Transverse colon (tissue), 3 donors: ENCODE data around the gene PCSK1N.

ENCODE experiments used
- EP300 ChIP-seq: sonication (generic); formaldehyde crosslinking; IDR thresholded peaks from one replicate; pipeline ENCODE4 v1.6.1; 2017; ENCODE audit warnings: antibody characterized with exemption, low read depth
- POLR2A ChIP-seq: fragments of 450-650 bp; IDR thresholded peaks from one replicate; pipeline ENCODE4 v1.6.1; 2016; ENCODE audit warnings: antibody characterized with exemption, mild to moderate bottlenecking, moderate library complexity
- TF ChIP-seq, protein P1 (sequence below), 5 experiments: fragments of 200-600 bp in 3 of 5; fragments of 450-650 bp in 2 of 5; sonication (generic) in 3 of 5; IDR thresholded peaks; 1 replicate in 2 of 5; 2 replicates in 3 of 5; pipeline ENCODE4 v1.5.1; 2016 to 2017; ENCODE audit warnings: antibody characterized with exemption in 5 of 5, inconsistent platforms in 3 of 5, mild to moderate bottlenecking in 2 of 5, moderate library complexity in 1 of 5

DNA sequence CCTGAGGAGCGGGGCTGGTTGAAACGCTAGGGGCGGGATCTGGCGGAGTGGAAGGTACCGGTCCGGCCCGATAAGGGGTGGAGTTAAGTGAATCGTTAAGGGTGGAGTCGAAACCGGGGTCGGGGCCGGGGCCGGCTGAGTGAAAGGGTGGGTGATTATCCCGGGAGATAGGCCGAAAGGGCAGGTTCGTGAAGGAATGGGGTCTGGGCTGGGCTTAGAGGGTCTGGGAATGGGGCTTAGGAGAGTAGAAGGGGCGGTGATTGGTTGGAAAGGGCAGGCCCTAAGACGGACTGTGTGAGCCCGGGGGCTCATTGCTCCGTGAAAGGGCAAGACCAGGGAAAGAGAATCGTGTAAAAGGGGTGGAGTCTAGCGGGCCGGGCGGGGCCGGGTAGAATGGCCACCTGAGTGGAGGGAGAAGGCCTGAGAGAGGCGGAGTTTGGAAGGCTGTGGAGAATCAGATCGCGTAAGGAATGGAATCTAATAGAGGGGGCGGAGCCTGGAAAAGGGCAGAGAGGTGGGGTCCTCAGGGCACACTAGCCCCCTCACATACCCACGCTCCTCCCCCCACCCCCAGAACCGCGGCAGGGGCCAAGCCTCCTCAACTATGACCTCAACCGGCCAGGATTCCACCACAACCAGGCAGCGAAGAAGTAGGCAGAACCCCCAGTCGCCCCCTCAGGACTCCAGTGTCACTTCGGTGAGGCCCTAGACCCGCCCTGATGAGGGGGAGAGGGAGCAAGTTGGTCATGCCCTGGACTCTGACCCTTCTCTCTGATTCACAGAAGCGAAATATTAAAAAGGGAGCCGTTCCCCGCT lies 33.1 kb downstream of the PCSK1N start:
- TF ChIP-seq, protein P1, sequence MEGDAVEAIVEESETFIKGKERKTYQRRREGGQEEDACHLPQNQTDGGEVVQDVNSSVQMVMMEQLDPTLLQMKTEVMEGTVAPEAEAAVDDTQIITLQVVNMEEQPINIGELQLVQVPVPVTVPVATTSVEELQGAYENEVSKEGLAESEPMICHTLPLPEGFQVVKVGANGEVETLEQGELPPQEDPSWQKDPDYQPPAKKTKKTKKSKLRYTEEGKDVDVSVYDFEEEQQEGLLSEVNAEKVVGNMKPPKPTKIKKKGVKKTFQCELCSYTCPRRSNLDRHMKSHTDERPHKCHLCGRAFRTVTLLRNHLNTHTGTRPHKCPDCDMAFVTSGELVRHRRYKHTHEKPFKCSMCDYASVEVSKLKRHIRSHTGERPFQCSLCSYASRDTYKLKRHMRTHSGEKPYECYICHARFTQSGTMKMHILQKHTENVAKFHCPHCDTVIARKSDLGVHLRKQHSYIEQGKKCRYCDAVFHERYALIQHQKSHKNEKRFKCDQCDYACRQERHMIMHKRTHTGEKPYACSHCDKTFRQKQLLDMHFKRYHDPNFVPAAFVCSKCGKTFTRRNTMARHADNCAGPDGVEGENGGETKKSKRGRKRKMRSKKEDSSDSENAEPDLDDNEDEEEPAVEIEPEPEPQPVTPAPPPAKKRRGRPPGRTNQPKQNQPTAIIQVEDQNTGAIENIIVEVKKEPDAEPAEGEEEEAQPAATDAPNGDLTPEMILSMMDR (IDR thresholded peaks at IDR 0.05): no peak
- TF ChIP-seq EP300: no peak
- peak; percentile 92 for TF ChIP-seq POLR2A
